WERI-Rb-1 (cell line): ENCODE data around the gene SENP5.

ENCODE experiments used
- DNase-seq: peaks from one replicate; pipeline ENCODE4 v3.0.0-alpha.2; 2020
- H3K27ac ChIP-seq: fragments of 250-450 bp; sonication (Bioruptor Pico); 2 replicates; pipeline ENCODE4 v1.5.1; 2020; ENCODE audit warnings: mild to moderate bottlenecking, moderate library complexity
- H3K27me3 ChIP-seq: fragments of 250-450 bp; sonication (Bioruptor Pico); 2 replicates; pipeline ENCODE4 v1.5.1; 2021; ENCODE audit warnings: mild to moderate bottlenecking, low read depth, moderate library complexity; ENCODE audit not compliant: insufficient read depth, severe bottlenecking
- H3K36me3 ChIP-seq: fragments of 250-450 bp; sonication (Bioruptor Pico); 2 replicates; pipeline ENCODE4 v1.5.1; 2020; ENCODE audit warnings: mild to moderate bottlenecking, moderate library complexity
- H3K4me3 ChIP-seq: 2 replicates; pipeline ENCODE4 v1.5.1; 2011; ENCODE audit warnings: low read depth, mild to moderate bottlenecking, control low read depth, low read length
- H3K9me3 ChIP-seq: fragments of 250-450 bp; sonication (Bioruptor Pico); 2 replicates; pipeline ENCODE4 v1.5.1; 2021; ENCODE audit warnings: mild to moderate bottlenecking, moderate library complexity; ENCODE audit not compliant: severe bottlenecking
- CTCF ChIP-seq: IDR thresholded peaks from 2 replicates; pipeline ENCODE4 v1.5.1; 2011; ENCODE audit warnings: low read depth, mild to moderate bottlenecking, control low read depth, inconsistent platforms, low read length

SENP5 gene

GRCh38 chr3:196920733-196921132, 53.0 kb downstream of the SENP5 start:
- Histone ChIP-seq H3K9me3 (no peaks in the 10 kb centered on the region), H3K27me3 (no peaks in the 10 kb centered on the region), H3K36me3 (no peaks in the 10 kb centered on the region), H3K27ac (no peak overlapping the region), H3K4me3 (no peak overlapping the region)
- no peak for TF ChIP-seq CTCF
- DNase-seq, result no peak

GRCh38 chr3:196927571-196928453, 60.1 kb downstream of the SENP5 start:
- H3K27me3 ChIP-seq, result no peaks in the 10 kb centered on the region
- TF ChIP-seq CTCF, result no peak
- no peak overlapping the region for H3K4me3 ChIP-seq
- no peak overlapping the region for H3K27ac ChIP-seq
- H3K9me3 ChIP-seq, result no peaks in the 10 kb centered on the region
- no peaks in the 10 kb centered on the region for H3K36me3 ChIP-seq
- no peak for DNase-seq

- H3K27me3 ChIP-seq, result no peaks in the 10 kb centered on the region
- H3K27ac ChIP-seq, result no peak overlapping the region
- no peak overlapping the region for H3K4me3 ChIP-seq
- H3K9me3 ChIP-seq, result no peaks in the 10 kb centered on the region
- no peak for TF ChIP-seq CTCF
- no peak for DNase-seq
- no peaks in the 10 kb centered on the region; the same call in none of the 2 replicates for H3K36me3 ChIP-seq
Measured at GRCh38 chr3:196931157-196931556, 63.4 kb downstream of the SENP5 start.

- Histone ChIP-seq H3K9me3 (no peaks in the 10 kb centered on the region), H3K27ac (no peak overlapping the region), H3K27me3 (no peaks in the 10 kb centered on the region), H3K36me3 (peaks cover 4% of the 10 kb centered on the region), H3K4me3 (no peak overlapping the region)
- no peak for DNase-seq
- TF ChIP-seq CTCF, result no peak
Measured at GRCh38 chr3:196931828-196932587, 64.3 kb downstream of the SENP5 start.

GRCh38 chr3:196932600-196932999, 64.9 kb downstream of the SENP5 start:
- Histone ChIP-seq H3K27ac (no peak overlapping the region), H3K4me3 (no peak overlapping the region), H3K27me3 (no peaks in the 10 kb centered on the region), H3K9me3 (no peaks in the 10 kb centered on the region), H3K36me3 (peaks cover 7% of the 10 kb centered on the region)
- no peak for TF ChIP-seq CTCF
- DNase-seq, result no peak
